H1 (cell line): ENCODE measurements around the gene TTC23. TPM values are rescaled to one million over a fixed set of nuclear protein-coding genes. Genes with fewer than 3 reads are reported as not detected.

Experiments
- BCL11A ChIP-seq, 2 experiments: IDR thresholded peaks; one replicate each; pipeline ENCODE4 v1.6.1; 2011; ENCODE audit warnings: low read depth in 2 of 2, low read length in 2 of 2, mild to moderate bottlenecking in 2 of 2
- CBX5 ChIP-seq: fragments of 300-800, 300-1000 bp; sonication (generic); IDR thresholded peaks from 2 replicates; pipeline ENCODE4 v1.7.1; 2016; ENCODE audit warnings: antibody characterized with exemption, low read length, low read depth
- CHD7 ChIP-seq: fragments of 300-600 bp; sonication (generic); IDR thresholded peaks from 2 replicates; pipeline ENCODE4 v1.7.1; 2012; ENCODE audit warnings: low read length, moderate library complexity, mild to moderate bottlenecking, inconsistent platforms; ENCODE audit not compliant: insufficient replicate concordance
- FOSL1 ChIP-seq: IDR thresholded peaks from 2 replicates; pipeline ENCODE4 v1.6.1; 2011; ENCODE audit warnings: mild to moderate bottlenecking, low read depth, low read length, moderate library complexity; ENCODE audit not compliant: insufficient read depth
- GTF2F1 ChIP-seq: IDR thresholded peaks from 2 replicates; pipeline ENCODE4 v1.6.1; 2012; ENCODE audit warnings: low read depth, low read length, improper control_type of control experiment, borderline replicate concordance
- JUN ChIP-seq: IDR thresholded peaks from 2 replicates; pipeline ENCODE4 v1.6.1; 2011; ENCODE audit warnings: low read depth, mild to moderate bottlenecking, improper control_type of control experiment, low read length
- KDM5A ChIP-seq: fragments of 200-600 bp; IDR thresholded peaks from 2 replicates; pipeline ENCODE4 v1.7.1; 2012; ENCODE audit warnings: mild to moderate bottlenecking, low read length, inconsistent platforms, mixed read lengths
- NANOG ChIP-seq: IDR thresholded peaks from 2 replicates; pipeline ENCODE4 v1.6.1; 2011; ENCODE audit warnings: low read length, low read depth, mild to moderate bottlenecking, inconsistent platforms; ENCODE audit not compliant: insufficient read depth, poor library complexity, severe bottlenecking
- RBBP5 ChIP-seq: IDR thresholded peaks from 2 replicates; pipeline ENCODE4 v1.7.1; 2012; ENCODE audit warnings: low read depth, mild to moderate bottlenecking, inconsistent platforms, low read length, moderate library complexity, borderline replicate concordance
- RNF2 ChIP-seq: fragments of 200-900, 300-1000 bp; sonication (generic); IDR thresholded peaks from 2 replicates; pipeline ENCODE4 v1.7.1; 2016; ENCODE audit warnings: borderline replicate concordance, low read depth, mild to moderate bottlenecking, antibody characterized with exemption, low read length; ENCODE audit not compliant: poor library complexity, severe bottlenecking; ENCODE audit errors: missing control alignments
- SP1 ChIP-seq: IDR thresholded peaks from 2 replicates; pipeline ENCODE4 v1.6.1; 2011; ENCODE audit warnings: low read depth, low read length
- polyA plus RNA-seq, 7 experiments: library from polyadenylated mRNA; depleted of rRNA in 3 of 7; stranded (reverse) in 5 of 7; unstranded in 2 of 7; fragments of >200 nt in 5 of 7; fragments of 200-250 nt in 2 of 7; gene quantifications; 1 replicate in 5 of 7; 2 replicates in 1 of 7; 4 replicates in 1 of 7; pipeline versions ENCODE4 v1.2.1 to v1.2.3, GENCODE V29; 2011 to 2013; ENCODE audit warnings: missing spikeins in 2 of 7, mixed read lengths in 2 of 7
- total RNA-seq: library from RNA; stranded (reverse); fragmentation: NEBNext Ultra II Directional; extraction: Animal tissue kit (Norgen Biotek cat#: 25700); gene quantifications from 2 replicates; pipeline ENCODE4 v1.2.1, GENCODE V29; 2021

TTC23 gene
- total and polyA plus RNA-seq, 2 of the 8 experiments (the other 6 are each of a cell fraction or from before 2014, with no cell fraction given): 4.8 to 23.0 TPM

GRCh38 chr15:99291643-99292042 lies 42.3 kb upstream of the TTC23 start (continued):
- TF ChIP-seq CHD7 (no peak), GTF2F1 (no peak), KDM5A (no peak), FOSL1 (no peak), NANOG (no peak), RNF2 (no peak), CBX5 (no peak), JUN (no peak), RBBP5 (no peak), BCL11A (IDR thresholded peaks at IDR 0.05; ENCODE audit: low read depth in 2 of 2, low read length in 2 of 2) (no peak), SP1 (no peak)
